ENCODE results near the gene EPHA1.
A peak's percentile ranks its signal among the peaks of the same experiment; 100 is the strongest.
"Not testable (repeated sequence)": the region's sequence is repeated elsewhere in the genome, so short reads cannot be mapped to it uniquely, and the experiment has no call there.

EPHA1 gene

DNA sequence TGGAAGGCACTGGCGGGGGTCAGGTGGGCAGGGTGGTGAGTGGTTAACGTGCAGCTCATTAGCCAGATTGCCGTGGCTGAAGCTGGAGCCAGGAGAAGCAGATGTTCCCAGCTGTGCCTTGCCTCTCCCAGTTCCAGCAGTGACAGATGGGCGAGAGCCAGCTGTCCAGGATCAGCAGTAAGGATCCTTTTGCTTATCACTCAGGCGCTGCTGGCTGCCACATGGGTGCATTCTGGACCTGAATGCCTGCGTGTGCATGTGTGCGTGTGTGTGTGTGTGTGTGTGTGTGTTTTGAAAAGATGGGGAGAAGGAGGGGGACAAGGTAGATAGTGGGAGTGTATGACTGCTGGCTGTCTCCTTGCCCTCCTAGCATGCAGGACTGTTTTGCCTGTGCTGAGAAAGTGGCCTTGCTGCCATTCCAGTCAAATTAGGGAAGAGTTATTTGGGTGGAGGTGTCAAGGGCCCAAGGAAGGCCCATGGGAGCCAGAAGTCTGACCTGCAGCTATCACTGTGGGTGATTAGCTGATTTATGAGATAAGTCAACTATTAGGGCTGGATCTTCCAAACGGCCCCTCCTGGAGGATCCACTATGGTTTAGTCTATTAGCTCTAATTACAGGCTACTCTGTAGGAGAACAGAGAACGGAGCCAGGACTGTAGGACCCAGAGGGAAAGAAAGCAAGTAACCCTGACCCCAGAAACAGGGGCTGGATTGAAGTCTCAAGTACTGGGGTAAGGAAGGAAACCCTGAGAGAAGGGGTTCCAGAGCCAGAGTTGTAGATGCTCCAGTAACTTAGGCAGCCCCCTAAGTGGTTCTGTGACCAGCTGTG, 3.3 kb downstream of the EPHA1 start:
- no peak for DNase-seq (ENCODE audit: low spot score)

DNA sequence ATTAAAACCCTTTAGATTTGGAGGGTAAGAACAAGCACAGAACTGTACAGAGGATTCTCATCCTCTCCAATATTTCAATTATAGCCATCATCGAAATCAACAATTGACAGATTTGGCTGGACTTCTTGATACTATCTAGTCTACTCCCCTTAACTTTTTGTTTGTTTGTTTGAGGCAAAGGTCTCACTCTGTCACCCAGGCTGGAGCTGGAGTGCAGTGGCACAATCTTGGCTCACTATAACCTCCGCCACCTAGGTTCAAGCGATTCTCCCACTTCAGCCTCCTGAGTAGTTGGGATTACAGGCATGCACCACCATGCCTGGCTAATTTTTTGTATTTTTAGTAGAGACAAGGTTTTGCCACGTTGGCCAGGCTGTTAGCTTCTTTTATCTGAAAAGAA, 6.4 kb downstream of the EPHA1 start:
- not testable (repeated sequence) for DNase-seq (ENCODE audit: low spot score)

DNA sequence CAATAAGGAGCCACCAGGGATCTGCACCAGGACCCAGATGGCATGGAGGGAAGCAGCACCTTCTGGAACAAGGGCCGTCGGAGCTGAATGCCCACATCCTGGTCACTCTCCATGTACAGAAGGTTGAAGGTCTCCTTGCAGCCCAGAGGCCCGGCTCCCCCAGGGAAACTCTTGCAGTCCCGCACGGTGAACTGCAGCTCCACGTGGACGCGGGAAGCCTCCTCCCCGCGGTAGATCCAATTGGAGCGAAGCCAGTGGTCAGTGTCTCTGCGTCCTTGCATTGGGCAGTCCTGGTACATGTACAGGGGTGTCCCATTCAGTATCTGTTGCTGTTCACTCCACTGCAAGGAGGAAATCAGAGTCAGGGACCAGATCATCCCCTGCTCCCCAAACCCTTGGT, 7.4 kb downstream of the EPHA1 start:
- no peak for DNase-seq (ENCODE audit: low spot score)

DNA sequence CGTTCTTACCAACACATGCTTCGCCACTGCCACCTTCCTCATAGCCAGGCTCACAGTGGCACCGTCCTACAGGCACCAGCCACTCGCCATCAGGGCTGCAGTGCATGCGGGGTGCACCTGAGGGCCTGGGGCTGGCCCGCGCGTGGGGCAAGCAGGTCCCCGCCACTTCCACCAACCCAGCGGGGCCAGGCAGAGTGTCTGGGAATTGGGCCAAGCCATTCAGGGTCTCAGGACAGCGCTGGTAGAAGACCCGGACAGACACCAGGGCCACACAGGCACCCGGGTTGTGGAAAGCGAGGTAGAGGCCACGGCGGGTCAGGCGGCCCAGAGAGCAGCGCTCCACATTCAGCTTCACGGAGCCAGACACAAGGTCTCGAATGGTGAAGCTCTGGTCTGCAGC, 9.0 kb downstream of the EPHA1 start:
- DNase-seq (ENCODE audit: low spot score), result no peak

DNA sequence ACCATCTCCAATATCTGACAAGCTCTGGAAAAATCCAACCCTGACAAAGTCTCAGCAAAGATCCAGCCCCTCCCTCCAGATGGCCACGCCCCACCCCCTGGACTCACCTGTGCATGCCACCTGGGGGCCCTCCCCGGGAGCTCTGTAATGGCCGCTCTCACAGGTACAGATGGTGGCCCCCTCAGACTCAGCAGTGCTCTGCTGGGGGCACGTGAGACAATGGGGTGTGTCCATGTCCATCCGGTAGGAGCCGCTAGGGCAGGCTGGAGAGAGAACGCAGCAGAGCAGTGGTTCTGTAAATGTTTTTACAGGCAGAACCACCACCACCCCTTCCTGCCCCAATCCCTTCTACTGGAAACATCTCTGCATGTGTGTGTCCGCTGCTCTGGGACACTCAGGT, 9.5 kb downstream of the EPHA1 start:
- DNase-seq (ENCODE audit: low spot score), result no peak

DNA sequence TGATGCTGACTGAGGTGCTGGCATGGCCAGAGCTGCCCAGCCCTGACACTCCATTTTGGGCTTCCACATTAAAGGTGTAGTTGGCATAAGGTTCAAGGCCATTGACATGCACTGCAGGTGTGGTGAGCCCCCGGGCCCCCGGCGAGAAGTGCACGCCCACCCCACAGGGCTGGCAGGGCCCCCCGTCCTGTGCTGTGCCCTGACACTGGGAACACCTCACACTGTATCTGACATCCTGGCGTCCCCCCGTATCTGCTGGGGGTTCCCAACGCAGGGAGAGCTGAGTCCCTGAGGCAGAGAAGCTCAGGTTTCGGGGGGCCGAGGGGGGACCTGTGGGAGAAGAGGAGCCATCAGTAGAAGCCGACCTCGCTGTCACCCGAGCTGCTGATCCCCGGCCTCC, 10.0 kb downstream of the EPHA1 start:
- no peak for DNase-seq (ENCODE audit: low spot score)

DNA sequence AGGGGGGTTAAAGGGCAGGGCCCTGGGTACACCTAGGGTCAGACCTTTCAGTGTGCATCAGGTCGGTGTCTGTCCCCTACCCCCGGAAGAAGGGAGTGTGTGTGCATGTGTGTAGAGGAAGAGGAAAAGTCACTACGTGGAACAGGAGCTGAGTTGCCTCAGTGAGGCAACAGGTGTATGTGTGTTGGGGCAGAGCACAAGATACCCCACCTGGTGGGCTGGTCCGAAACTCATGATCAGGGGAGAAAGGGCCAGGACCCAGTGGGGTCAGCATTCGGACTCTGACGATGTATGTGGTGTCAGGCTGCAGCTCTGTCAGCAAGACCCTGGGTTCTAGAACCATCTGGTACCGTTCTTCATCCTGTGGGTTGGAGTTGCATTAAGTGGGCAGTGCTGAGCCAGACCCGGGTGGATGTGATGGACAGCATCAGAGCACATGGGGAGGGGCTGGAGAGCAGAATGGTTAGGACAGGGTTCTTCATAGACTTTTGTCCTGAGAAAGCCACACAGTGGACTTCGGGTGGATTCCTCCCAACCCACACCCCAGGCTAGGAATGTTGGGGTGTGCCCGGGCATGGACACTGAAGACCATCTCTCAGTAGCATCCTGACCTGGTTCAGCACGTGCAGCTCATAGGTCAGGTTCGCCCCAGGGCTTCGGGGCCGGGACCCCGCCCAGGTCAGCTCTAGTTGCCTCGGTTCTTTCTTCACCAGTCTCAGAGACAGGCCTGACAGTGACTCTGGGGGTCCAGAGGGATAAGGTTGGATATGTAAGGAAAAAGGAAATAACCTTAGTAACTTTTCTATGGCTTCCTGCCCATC, 10.7 kb downstream of the EPHA1 start:
- no peak for DNase-seq (ENCODE audit: low spot score)

DNA sequence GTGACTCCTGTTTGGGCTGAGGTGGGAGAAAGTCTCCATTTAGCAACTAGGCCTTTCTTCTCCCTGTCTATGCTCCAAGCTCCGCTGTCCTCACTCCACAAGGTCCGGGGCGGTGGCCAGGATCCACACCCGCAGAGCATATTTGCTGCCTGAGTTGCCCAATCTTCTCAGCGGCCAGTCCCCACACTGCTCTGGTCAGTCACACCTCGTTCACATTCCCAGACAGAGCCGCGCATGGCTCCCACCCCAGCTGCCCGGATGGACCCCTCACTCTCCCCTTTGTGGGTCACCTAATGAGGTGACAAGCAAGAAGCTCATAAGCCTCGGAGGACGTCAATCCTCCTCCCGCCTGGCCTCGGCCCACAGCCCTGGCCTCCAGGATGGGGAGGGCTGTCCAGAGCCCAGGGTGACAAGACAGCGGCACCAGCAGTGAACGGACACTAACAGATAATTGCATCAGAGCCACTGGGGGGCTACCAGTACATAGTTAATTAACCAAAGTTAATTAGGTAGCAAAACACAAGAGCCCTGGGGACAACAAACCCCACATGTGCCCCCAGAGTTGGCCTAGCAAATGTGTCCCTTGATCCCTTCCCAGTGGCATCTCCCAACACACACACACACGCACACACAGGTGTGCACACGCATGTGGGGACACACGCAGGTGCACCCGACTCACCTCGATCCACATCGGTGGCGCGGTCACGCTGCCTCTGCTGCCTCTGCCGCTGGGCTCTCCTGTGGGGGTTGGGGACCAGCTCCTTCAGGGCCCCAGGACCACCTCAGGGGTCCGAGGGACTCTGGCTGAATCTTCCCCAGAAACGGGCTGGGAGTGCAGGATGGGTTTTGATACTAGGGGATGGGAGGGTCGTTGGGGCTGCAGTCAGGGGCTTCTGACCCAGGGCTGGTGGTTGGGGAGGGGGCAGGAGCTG, 11.8 kb downstream of the EPHA1 start:
- peak; percentile 87 for DNase-seq (ENCODE audit: low spot score)

DNA sequence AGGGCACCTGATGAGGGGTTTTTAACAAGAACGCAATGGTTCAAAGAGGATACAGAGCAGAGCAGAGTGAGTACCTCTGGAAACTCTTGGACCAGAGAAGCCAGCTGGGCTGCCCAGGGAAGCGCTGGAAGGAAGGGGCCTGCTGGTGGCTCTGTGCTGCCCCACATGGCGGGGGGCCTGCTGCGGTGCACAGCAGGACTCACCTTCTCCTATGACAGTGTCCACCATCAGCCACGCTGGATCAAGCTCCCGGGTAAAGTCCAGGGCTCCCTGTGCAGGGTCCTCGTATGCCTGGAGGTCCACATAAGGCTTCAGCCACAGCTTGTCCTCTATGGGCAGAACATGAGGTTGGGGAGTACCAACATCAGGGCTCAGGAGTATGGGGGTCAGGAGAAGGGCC, 12.5 kb downstream of the EPHA1 start:
- no peak for DNase-seq (ENCODE audit: low spot score)

DNA sequence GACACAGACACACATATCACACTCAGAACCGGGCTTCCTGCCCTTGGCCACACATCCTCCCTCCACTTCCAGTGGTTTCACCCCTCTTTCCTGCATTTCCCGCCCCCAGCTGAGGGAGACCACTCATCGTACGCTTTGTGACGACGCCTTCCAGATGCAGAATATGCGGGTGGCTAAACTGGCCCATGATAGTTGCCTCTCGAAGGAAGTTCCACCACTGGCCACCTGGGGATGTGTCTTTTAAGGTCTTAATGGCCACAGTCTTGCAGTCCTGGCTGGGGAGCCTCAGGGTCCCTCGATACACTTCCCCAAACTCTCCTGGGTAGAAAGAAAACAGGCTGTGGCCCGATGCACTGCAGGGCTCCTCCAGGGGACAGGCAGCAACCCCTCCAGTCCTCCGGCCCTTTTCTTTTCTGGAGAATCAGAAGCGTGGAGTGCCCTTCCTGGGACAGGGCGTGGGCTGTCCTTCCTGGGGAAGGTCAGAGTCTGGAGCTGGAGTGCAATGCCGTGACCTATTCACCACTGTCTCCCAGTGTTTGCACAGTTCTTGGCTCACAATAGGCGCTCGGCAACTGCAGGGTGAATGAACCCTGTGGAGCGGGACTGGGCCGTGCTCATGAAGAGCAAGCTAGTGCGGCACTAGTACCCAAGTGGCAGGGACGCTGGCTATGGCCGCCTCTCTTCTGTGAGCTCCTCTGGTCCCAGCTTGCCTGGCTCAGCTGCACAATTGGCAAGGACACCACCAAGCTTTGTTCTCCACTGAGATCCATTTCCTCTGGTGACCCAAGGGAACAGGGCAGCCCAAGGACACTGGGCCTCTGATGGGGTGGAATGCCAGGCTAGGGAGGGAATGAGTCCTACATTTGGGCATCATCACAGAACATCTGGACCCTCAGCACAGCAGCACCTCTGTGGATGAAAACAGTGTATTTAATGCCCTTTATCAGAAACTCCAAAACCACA, 13.2 kb downstream of the EPHA1 start:
- no peak for DNase-seq (ENCODE audit: low spot score)

DNA sequence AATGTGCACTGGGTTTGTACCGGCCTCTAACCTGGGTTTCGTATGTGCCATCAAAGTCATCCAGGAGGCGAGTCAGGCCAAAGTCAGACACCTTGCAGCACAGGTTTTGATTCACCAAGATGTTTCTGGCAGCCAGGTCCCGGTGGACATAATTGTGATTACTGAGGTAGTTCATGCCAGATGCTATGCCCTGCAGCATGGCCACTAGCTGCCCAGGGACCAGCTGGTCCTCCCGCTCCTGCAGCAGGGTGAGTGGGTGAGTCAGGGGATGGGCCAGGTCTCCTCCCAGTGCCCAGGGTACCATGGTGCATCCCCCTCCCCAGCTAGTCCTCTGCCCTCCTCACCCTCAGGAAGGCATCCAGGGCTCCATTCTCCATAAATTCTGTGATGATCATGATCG, 13.9 kb downstream of the EPHA1 start:
- DNase-seq (ENCODE audit: low spot score), result no peak

DNA sequence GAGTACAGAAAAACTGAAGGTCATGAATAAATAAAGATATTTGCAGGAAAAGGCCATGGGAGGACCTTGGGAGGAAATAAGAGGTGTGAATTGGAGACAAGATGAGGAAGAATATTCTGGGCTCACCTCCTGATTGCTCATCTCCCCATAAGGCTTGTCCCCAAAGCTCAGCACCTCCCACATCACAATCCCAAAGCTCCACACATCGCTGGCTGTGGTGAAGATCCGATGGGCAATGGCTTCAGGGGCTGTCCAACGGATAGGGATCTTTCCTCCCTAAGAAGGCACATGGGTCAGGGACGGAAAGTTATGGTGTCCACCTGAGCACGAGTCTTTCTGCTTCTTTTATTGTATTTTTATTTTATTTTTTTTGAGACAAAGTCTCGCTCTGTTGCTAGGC, 14.6 kb downstream of the EPHA1 start:
- DNase-seq (ENCODE audit: low spot score), result no peak

DNA sequence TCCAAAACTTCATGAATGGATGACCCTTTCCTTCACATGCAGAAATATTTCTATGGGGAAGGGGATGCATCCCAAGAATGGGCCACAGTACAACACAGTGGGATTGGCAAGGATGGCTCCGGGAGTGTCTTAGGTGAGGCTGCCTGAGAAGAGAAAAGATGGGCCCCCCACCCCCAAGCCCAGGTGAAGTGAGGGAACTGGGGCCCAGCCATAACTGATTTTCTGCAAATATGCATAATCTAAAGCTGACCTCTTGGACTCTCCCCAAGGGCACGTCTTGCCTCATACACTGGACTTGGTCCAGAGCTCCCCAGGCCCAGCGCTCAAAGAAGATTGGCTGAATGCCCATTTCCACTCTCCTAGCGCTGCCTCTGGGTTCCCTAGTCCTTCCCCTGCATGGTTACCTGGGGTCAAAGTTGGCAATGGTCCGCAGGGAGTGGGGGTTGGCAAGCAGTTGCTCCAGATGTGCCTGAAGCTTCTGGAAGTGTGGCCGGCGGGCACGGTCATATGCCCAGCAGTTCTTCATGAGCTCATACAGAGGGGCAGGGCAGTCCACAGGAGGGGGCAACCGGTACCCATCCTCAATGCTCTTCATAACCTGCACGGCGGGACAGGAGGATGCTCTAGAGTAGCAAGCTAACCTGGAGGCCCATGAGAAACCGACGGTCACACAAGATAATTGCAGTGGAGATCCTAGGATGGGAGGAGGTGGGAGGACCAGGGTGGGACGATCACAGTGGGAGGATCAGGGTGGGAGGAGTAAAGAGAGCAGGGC, 15.2 kb downstream of the EPHA1 start:
- no peak for DNase-seq (ENCODE audit: low spot score)

DNA sequence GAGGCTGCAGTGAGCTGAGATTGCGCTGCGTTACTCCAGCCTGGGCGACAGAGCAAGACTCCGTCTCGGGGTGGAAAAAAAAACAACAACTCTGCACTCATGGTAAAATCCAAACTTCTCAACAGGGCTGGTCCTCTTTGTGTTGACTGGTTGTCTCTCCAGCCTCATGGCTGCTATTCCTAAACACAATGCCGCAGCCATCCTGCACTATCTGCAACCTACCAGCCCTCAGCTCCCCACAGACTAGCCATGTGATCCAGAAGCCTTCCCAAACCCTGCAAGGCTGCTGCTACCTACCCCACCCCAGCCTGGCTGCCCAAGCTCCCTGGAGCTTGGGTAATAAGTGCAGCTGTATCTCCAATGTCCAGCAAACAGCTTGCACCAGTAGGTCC, 15.8 kb downstream of the EPHA1 start:
- no peak for DNase-seq (ENCODE audit: low spot score)

DNA sequence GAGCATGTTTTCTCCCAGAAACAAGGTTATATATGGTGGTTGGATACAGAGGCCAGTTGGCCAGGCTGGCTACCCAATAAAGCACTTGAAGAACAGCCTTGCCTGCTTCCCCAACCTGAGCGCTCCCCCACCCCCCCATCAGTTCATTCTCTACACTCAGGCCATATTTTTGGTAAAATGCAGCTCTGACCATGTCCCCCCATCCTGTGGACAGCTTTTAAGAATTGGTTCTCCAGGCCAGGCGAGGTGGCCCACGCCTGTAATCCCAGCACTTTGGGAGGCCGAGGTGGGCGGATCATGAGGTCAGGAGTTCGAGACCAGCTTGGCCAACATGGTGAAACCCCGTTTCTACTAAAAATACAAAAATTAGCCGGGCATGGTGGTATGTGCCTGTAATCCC, 16.2 kb downstream of the EPHA1 start:
- not testable (repeated sequence) for DNase-seq (ENCODE audit: low spot score)

DNA sequence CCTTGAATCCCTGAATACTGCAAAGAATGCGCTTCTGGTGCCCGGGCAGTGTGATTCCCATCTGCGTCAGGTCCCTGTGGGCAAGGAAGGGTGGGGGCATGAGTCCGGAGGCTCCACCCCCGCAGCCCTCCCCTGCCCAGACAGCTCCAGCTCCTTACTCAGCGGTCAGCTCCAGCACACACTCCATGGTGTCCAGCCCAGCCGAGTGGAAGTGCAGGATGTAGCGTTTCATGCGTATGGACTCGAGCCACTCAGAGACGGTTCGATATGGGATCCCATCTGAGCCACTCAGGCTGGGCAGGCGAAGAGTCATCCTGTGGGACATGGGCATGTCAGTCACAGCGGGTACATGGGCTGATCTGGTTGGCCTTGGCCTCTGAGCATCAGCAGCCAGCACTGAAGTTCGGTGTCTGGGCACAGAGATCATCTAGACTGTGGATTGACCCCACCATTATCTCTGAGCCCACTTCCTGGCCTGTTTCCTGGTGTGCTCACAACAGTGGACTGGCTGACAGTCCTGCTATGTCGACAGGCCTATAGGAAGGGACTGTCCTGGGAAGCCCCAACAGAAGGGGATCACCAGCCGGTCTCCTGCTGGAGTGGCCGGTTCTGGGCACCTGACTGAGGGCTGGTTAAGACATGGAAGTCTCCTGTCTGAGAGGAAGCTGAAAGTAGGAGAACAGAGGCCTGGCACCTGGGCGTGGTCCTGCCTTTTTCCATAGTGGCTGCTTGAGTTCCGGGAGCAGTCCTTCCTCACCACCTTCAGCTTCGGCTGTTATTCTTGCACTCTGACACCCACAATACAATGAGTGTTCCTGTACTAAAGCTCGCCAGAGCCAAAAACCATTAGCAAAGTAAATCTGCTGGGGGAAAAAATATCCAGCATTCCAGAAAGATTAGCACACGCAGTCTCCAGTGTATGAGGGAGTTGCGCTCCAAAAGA, 16.9 kb downstream of the EPHA1 start:
- DNase-seq (ENCODE audit: low spot score), result peak; percentile 86

DNA sequence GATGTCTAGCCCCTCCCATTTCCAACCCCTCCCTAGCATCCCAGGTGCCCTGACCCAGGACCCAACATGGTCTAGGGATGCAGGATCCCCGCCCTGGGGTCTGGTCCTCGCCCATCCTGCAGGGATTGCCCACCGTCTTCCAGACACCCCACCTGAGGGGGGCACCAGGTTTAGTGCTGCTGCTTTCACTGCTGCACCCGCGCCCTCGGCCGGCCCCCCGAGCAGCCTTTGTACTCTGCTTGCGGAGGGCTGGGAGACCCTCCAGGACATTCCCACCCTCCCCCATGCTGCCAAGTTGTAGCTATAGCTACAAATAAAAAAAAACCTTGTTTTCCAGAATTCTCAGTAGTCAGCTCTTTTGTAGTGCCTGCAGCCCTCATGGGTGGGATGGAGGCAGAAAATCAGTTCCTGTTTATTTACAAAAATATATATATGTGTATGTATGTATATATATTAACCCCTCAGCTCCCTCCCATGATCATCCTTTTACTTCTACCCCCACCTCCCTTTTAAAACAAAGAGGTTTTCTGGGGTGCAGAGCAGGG, 17.8 kb downstream of the EPHA1 start:
- no peak for DNase-seq (ENCODE audit: low spot score)

DNA sequence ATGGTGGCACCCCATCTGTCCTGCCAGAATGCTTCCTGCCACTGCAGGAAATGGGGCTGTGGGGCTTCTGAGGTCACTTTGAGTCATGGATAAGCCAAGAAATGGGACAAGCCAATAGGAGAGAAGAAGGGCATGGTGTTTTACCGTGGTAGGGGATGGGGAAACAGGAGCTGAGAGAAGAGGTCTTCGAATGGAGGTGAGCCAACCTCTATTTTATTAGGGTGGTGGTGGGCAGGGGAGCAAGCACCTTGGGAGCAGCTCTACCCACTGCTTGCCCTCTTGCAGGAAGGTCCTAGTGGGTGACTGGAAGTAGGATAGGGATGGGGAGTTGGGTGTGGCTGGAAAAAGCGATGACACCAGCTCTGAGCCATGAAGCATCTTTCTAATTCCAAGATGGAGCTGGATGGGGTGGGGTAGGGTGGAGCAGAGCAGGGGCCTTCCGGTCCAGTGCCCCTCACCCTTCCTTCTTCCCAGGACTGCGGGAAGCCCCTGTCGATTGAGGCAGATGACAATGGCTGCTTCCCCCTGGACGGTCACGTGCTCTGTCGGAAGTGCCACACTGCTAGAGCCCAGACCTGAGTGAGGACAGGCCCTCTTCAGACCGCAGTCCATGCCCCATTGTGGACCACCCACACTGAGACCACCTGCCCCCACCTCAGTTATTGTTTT, 18.4 kb downstream of the EPHA1 start:
- no peak for DNase-seq (ENCODE audit: low spot score)

All from AG08396 (cell line).